Measurements from ENCODE around the gene GRIP1. TPM values are rescaled to one million over a fixed set of nuclear protein-coding genes. Genes with fewer than 3 reads are reported as not detected.
"Not testable (repeated sequence)": the region's sequence is repeated elsewhere in the genome, so short reads cannot be mapped to it uniquely, and the experiment has no call there.

Gene GRIP1
- polyA plus RNA-seq, 1 experiment: 0.63 TPM

- Histone ChIP-seq H3K36me3 (ENCODE audit: control insufficient read depth, insufficient read depth, low read length) (0 out of 2 replicates have a peak, but pooled peaks cover 1% of the 10 kb centered on the region), H3K27me3 (ENCODE audit: control insufficient read depth, insufficient read depth, low read length) (no peaks in the 10 kb centered on the region), H3K4me3 (ENCODE audit: low read depth, low read length) (no peak overlapping the region)
- no peak for DNase-seq (ENCODE audit: low read depth)
- POLR2A ChIA-PET: no interaction called here
- no peak for TF ChIP-seq CTCF (IDR thresholded peaks at IDR 0.05; ENCODE audit: insufficient read depth, low read depth, low read length)
- CTCF ChIA-PET: no interaction called here
These were observed 364.6 kb downstream of the GRIP1 start for GRCh38 chr12:66314278-66314677.

- no peak for TF ChIP-seq CTCF (IDR thresholded peaks at IDR 0.05; ENCODE audit: insufficient read depth, low read depth, low read length)
- DNase-seq (ENCODE audit: low read depth): no peak
- Histone ChIP-seq H3K27me3 (ENCODE audit: control insufficient read depth, insufficient read depth, low read length) (no peaks in the 10 kb centered on the region), H3K4me3 (ENCODE audit: low read depth, low read length) (no peak overlapping the region), H3K36me3 (ENCODE audit: control insufficient read depth, insufficient read depth, low read length) (peaks cover 1% of the 10 kb centered on the region; the same call in 1 of the 2 replicates)
- POLR2A ChIA-PET: no interaction called here
- CTCF ChIA-PET: no interaction called here
These were observed 366.7 kb downstream of the GRIP1 start for GRCh38 chr12:66312189-66312588.

DNA sequence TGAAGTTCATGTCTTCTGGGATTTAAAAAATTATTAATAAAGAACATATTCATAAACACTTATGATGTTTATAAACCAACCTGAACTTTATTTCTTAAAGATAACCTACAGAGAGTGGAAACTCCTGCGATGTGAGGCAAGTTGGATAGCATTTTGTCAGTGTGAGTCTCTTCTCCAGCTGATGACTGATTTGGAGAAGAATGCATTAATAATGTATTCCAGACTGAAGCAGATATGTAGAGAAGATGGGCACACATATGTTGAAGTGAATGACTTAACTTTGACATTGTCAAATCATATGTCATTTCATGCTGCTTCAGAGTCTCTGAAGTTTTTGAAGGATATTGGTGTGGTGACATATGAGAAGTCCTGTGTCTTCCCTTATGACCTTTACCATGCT is 369.3 kb downstream of the GRIP1 start:
- DNase-seq (ENCODE audit: low read depth): no peak
- H3K36me3 ChIP-seq (ENCODE audit: control insufficient read depth, insufficient read depth, low read length): peaks cover 1% of the 10 kb centered on the region; the same call in 1 of the 2 replicates
- H3K4me3 ChIP-seq (ENCODE audit: low read depth, low read length): no peak overlapping the region
- POLR2A ChIA-PET: no interaction called here
- TF ChIP-seq CTCF (IDR thresholded peaks at IDR 0.05; ENCODE audit: insufficient read depth, low read depth, low read length): no peak
- H3K27me3 ChIP-seq (ENCODE audit: control insufficient read depth, insufficient read depth, low read length): no peaks in the 10 kb centered on the region
- CTCF ChIA-PET: no interaction called here

DNA sequence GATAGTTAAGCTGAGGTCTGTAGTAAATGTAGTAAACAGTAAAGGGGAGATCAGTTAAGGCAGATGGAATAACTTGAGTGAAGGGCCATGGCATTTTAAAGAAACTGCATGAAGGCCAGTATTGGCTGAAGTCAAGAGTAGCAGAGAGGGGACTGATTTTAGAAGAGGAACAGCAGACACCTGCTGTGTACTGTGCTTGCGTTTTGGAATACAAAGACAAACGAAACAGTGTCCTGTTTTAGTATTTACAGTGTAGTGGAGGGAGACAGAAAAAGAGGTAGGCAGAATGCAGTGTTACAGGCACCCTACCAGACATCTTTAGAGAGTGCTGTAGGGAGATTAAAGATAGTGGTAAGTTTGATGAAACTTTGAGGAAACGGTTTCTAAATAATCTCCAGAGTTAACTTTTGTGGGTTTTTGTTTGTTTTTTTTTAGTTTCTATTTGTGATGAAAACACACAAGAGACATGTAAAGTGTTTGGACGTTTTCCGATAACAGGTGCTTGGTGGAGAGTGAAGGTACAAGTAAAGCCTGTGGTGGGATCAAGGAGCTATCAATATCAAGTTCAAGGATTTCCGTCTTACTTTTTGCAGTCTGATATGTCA is 374.5 kb downstream of the GRIP1 start:
- DNase-seq (ENCODE audit: low read depth): no peak
- CTCF ChIA-PET: no interaction called here

GRCh38 chr12:66303316-66303804 is 375.5 kb downstream of the GRIP1 start:
- POLR2A ChIA-PET; DNase-seq (ENCODE audit: low read depth); H3K36me3 ChIP-seq (ENCODE audit: control insufficient read depth, insufficient read depth, low read length); H3K4me3 ChIP-seq (ENCODE audit: low read depth, low read length): not testable (repeated sequence)
- CTCF ChIA-PET: interaction anchor here (0.6 to 1.9 kb wide), 6 partner anchors 10 to 158 kb away, joined by 3 to 6 read pairs (median 3); no protein-coding TSS in a partner anchor
- peaks cover 11% of the 10 kb centered on the region for H3K27me3 ChIP-seq (ENCODE audit: control insufficient read depth, insufficient read depth, low read length)

More for the DNA sequence above, 374.5 kb downstream of the GRIP1 start:
- POLR2A ChIA-PET: interaction anchor here (0.7 kb wide), 1 partner anchor 197 kb away, joined by 4 read pairs; no protein-coding TSS in a partner anchor
- Histone ChIP-seq H3K4me3 (ENCODE audit: low read depth, low read length) (no peak overlapping the region), H3K36me3 (ENCODE audit: control insufficient read depth, insufficient read depth, low read length) (no peaks in the 10 kb centered on the region; the same call in 1 of the 2 replicates), H3K27me3 (ENCODE audit: control insufficient read depth, insufficient read depth, low read length) (peaks cover 7% of the 10 kb centered on the region; the same call in 1 of the 2 replicates)
- TF ChIP-seq CTCF (IDR thresholded peaks at IDR 0.05; ENCODE audit: insufficient read depth, low read depth, low read length): no peak

GRCh38 chr12:66302827-66303169 is 376.1 kb downstream of the GRIP1 start:
- POLR2A ChIA-PET: no interaction called here
- Histone ChIP-seq H3K36me3 (ENCODE audit: control insufficient read depth, insufficient read depth, low read length) (no peaks in the 10 kb centered on the region; the same call in 1 of the 2 replicates), H3K4me3 (ENCODE audit: low read depth, low read length) (peak overlapping the region; percentile 58), H3K27me3 (ENCODE audit: control insufficient read depth, insufficient read depth, low read length) (peaks cover 11% of the 10 kb centered on the region)
- no peak for DNase-seq (ENCODE audit: low read depth)
- TF ChIP-seq CTCF (IDR thresholded peaks at IDR 0.05; ENCODE audit: insufficient read depth, low read depth, low read length): no peak
- CTCF ChIA-PET: interaction anchor here (0.6 to 1.9 kb wide), 6 partner anchors 11 to 157 kb away, joined by 3 to 6 read pairs (median 3); no protein-coding TSS in a partner anchor
